SK-N-MC (cell line): ENCODE measurements around the gene OR2T3.
"Not testable (repeated sequence)": the region's sequence is repeated elsewhere in the genome, so short reads cannot be mapped to it uniquely, and the experiment has no call there.

ENCODE experiments used
- DNase-seq: peaks from one replicate; pipeline ENCODE4 v3.0.0-alpha.2; 2011; ENCODE audit warnings: low read depth, low spot score
- H3K27ac ChIP-seq: fragments of 200-600 bp; sonication (generic); 2 replicates; pipeline ENCODE4 v1.5.1; 2016; ENCODE audit warnings: mixed run types
- H3K36me3 ChIP-seq: fragments of 200-600 bp; sonication (generic); 2 replicates; pipeline ENCODE4 v1.6.1; 2017; ENCODE audit warnings: antibody characterized with exemption, low read length, mixed read lengths; ENCODE audit not compliant: insufficient read depth
- H3K4me3 ChIP-seq: fragments of 200-600 bp; sonication (generic); 2 replicates; pipeline ENCODE4 v1.5.1; 2016
- H3K9ac ChIP-seq: fragments of 200-600 bp; sonication (generic); 2 replicates; pipeline ENCODE4 v1.8.0; 2017; ENCODE audit warnings: mixed run types, mixed read lengths; ENCODE audit not compliant: insufficient read length
- H3K9me3 ChIP-seq: fragments of 200-600 bp; sonication (generic); 2 replicates; pipeline ENCODE4 v1.6.1; 2017; ENCODE audit warnings: low read depth, mild to moderate bottlenecking, antibody characterized with exemption, low read length, moderate library complexity, mixed read lengths

The OR2T3 gene, protein sequence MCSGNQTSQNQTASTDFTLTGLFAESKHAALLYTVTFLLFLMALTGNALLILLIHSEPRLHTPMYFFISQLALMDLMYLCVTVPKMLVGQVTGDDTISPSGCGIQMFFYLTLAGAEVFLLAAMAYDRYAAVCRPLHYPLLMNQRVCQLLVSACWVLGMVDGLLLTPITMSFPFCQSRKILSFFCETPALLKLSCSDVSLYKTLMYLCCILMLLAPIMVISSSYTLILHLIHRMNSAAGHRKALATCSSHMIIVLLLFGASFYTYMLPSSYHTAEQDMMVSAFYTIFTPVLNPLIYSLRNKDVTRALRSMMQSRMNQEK

DNA sequence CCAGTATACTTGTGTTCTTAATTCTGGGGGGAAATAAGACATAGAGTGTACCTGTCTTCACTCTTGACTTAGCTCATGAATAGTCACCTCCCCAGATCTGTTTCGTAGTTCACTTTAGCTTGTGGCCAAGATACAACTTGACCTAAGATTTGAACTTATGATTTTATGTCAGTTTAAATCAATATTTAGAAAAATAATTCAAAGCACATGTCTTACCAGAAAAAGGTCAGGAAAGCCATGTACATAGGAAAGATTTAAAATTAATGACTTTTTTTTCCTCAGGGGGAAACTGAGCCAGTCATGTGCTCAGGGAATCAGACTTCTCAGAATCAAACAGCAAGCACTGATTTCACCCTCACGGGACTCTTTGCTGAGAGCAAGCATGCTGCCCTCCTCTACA, at the start of gene OR2T3:
Gene OR2T3 (plus strand): TSS at position 301 of the 400 bp plus-strand sequence. CDS start 0 bp downstream, at position 301.
- not testable (repeated sequence) for H3K4me3 ChIP-seq, H3K27ac ChIP-seq, H3K36me3 ChIP-seq, DNase-seq, H3K9ac ChIP-seq, H3K9me3 ChIP-seq

- DNase-seq, H3K9ac ChIP-seq, H3K4me3 ChIP-seq, H3K27ac ChIP-seq, H3K36me3 ChIP-seq, H3K9me3 ChIP-seq: not testable (repeated sequence)
These were observed 45.5 kb upstream of the OR2T3 start for GRCh38 chr1:248427526-248428191.

GRCh38 chr1:248428192-248428533, 45.0 kb upstream of the OR2T3 start:
- H3K36me3 ChIP-seq, H3K9me3 ChIP-seq, H3K27ac ChIP-seq, H3K9ac ChIP-seq, H3K4me3 ChIP-seq, DNase-seq: not testable (repeated sequence)

- not testable (repeated sequence) for H3K27ac ChIP-seq, H3K9ac ChIP-seq, DNase-seq, H3K36me3 ChIP-seq, H3K9me3 ChIP-seq, H3K4me3 ChIP-seq
These were observed 41.5 kb upstream of the OR2T3 start for GRCh38 chr1:248431683-248432082.

DNA sequence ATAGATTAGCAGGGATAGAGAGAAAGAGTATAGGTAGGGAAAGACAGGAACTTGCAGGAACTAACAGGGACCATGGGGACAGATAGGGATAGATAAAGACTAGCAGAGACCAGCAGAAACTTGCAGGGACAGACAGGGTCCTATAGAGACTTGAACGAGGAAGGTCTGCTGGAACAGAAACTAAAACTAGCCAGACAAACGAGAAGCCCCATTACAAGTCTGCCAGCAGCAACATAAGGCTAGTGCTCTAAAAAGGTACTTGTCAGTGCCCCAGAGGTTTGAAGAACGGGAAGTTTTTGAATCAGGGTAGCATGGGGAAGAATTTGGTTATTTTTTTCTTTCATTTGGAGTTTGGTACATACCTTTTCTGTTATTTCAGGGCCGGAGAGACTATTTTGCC, 41.0 kb upstream of the OR2T3 start:
- H3K36me3 ChIP-seq, DNase-seq, H3K4me3 ChIP-seq, H3K9ac ChIP-seq, H3K9me3 ChIP-seq, H3K27ac ChIP-seq: not testable (repeated sequence)

DNA sequence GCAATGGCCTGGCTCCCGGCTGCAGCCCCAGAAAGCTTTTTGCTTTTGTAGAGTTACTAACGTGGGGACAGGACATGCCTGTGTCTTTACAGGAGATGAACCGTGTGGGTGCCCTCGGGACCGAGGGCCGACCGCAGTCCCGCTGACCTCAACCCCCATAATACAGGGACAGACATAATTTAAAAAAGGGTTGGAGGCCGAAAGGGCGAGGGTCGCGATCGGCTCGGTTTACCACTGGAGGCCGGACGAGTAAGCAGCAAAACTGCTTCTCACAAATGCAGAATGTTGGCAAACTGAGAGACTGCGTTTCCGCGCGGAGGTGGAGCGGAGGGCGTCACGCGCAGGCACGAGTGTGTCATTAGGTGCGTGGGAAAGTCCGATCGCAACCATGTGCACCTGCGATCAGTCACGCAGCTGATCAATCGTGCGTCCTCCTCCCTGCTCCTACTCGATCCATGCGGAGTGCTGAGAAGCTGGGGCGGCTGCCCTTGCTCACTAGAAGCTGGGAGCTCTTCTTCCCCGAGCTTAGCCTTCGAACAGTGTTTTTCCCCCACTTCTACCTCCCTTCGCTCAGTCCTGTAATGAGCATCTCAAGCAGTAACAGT, 39.2 kb upstream of the OR2T3 start:
- not testable (repeated sequence) for H3K27ac ChIP-seq, H3K9ac ChIP-seq, H3K4me3 ChIP-seq, H3K9me3 ChIP-seq, DNase-seq, H3K36me3 ChIP-seq

DNA sequence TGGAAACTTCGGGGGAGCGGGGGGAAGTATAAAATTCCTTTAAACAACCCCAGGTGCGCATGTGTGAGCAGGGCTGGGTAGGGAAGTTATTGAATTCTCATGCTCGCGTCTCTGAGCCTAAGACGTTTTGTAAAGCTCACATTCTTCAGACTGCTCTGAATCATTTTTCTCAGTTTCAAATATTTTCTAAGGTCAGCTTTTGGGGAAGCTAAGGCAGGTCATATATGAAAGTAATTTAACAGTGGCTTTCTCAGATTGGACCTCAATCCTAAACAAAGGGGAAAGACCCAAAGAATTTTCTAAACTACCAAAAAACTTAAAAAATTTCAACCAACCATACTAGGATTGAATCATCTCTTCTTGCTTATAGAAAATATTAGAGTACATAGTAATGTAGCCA, 38.2 kb upstream of the OR2T3 start:
- H3K4me3 ChIP-seq, H3K36me3 ChIP-seq, DNase-seq, H3K9me3 ChIP-seq, H3K27ac ChIP-seq, H3K9ac ChIP-seq: not testable (repeated sequence)

DNA sequence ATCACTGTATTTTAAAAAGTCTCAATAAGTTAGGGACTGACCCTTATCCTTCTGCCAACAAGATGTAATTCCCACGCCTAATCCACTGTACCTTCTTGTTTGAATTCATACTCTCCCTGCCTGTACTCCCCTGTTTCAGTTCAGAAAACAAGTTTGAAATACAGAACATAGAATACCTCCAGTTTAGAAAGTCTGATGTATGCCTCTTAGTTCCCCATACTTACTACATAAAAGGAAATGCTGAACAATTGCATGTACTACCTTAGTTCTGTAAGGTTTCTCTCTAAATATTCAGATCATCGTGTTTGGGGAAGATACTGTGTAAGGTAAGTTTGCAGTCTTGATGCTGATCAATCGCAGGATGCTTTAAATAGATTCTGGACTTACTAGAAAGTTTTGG, 36.8 kb upstream of the OR2T3 start:
- H3K27ac ChIP-seq, H3K9ac ChIP-seq, H3K36me3 ChIP-seq, H3K4me3 ChIP-seq, DNase-seq, H3K9me3 ChIP-seq: not testable (repeated sequence)

DNA sequence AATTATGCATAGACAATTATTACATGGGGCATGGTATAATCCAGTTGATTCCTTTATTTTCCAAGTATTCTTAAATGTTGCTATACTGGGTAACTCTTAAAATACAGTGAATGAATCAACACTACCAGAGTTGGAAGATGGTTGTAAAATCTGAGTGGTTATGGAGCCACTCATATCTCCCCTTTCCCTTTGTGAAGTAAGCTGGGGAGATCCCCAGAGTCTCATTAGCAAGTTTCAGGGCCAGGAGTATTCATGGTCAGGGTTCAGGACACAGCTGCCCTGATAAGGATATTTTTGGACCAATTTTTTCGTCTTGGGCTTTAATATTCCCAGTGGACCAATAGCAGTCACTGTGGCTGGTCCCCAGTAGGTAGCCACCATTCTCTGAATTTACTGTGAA, 34.5 kb upstream of the OR2T3 start:
- not testable (repeated sequence) for H3K9ac ChIP-seq, DNase-seq, H3K27ac ChIP-seq, H3K4me3 ChIP-seq, H3K9me3 ChIP-seq, H3K36me3 ChIP-seq

DNA sequence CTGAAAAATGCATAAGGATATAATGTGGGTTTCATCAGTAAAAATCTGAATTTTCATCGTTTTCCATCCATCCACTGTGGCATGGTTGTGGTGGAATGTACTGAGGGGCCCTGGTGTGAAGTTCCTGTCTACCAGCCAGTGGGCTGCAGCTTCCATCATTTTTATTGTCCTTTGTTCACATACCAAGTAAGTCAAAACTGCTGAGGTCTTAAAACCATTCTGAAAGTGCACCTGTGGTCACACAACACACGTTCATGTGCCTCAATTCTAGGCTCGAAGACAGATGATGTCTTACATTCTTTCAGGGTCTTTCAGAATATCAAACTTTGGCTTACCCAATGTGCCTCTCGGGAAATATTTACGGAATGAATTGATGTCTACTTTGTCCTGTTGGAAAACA, 33.9 kb upstream of the OR2T3 start:
- not testable (repeated sequence) for H3K9me3 ChIP-seq, H3K36me3 ChIP-seq, H3K4me3 ChIP-seq, H3K9ac ChIP-seq, DNase-seq, H3K27ac ChIP-seq

DNA sequence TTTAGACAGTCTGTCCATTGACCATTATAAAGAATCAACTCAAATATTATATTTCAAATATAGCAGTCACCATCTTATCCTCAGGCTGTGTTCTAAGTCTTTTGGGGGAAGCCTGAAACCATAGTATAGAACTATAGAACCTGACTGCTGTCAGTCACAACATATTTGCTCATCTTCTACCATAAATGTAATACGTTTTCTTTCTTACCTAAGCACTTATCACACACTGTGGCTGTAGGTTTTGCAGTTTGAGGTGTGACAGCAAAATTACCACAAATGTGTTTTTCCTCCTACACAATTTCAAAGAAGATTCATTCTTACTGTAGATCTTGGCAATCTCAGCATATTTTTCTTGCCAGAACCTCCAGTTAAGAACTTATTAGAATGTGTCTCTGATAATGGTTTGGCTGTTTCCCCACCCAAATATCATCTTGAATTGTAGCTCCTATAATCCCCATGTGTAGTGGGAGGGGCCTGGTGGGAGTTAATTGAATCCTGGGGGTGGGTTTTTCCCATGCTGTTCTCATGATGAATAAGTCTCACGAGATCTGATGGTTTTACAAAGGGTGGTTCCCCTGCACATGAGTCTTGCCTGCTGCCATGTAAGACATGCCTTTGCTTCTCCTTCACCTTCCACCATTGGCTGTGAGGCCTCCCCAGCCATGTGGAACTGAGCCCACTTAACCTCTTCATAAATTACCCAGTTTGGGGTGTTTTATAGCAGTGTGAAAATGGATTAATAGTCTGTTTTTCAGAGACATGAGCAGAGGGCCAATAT, 30.5 kb upstream of the OR2T3 start:
- not testable (repeated sequence) for H3K9me3 ChIP-seq, H3K27ac ChIP-seq, H3K36me3 ChIP-seq, H3K9ac ChIP-seq, DNase-seq, H3K4me3 ChIP-seq

- DNase-seq, H3K27ac ChIP-seq, H3K4me3 ChIP-seq, H3K9ac ChIP-seq, H3K9me3 ChIP-seq, H3K36me3 ChIP-seq: not testable (repeated sequence)
These were observed 28.5 kb upstream of the OR2T3 start for GRCh38 chr1:248444603-248445002.

DNA sequence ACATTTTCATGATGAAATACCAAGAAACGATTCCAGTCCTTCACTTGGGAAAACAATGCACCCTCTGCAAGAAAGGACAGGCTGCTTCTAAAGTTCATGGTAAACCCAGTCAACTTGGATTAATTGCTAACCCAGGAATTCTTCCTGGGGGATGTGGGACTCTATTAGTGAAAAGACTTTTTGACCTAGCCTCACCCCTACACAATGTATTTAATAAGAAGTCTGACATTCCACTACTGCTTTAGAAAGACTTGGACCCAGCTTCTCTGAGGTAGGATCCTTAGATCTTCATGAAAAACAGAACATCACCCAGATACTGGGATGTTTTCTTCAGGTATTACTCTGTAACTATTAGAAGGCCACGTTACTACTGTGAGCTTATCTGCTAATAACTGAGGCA, 27.8 kb upstream of the OR2T3 start, which contains the start of gene OR2T2:
Gene OR2T2 (plus strand): TSS at position 239 of the 400 bp plus-strand sequence. CDS start 7,161 bp downstream, outside the sequence.
- not testable (repeated sequence) for H3K9me3 ChIP-seq, H3K27ac ChIP-seq, H3K4me3 ChIP-seq, H3K9ac ChIP-seq, H3K36me3 ChIP-seq, DNase-seq

DNA sequence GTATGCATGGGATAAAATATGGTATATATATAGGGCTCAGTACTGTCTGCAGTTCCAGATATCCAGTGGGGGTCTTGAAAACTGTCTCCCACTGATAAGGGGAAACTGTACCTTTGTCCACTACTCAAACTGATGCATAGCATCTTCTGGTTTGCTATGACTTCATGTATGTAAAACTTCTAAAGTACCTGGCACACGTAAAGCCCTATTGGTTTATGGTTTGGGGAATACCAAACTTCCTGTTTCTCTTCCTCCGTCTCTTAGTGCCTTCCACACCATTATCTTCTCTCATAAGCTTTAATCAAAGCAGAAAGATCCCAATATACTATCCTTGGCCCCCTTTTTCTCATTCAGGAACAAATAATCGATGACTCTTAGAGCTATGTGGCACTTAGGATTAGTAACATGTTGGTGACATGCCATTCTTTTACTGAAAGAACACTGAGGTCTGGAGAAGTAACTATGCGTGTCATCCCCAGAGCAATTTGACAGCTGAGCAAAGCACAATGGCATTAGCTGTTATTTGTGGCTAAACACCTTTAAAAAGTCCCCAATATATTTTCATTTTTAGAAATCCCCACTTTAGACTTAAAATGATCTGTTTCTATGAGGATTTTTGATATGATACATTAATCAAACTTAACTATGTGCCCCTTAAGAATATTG, 24.6 kb upstream of the OR2T3 start:
- not testable (repeated sequence) for H3K4me3 ChIP-seq, H3K9ac ChIP-seq, H3K27ac ChIP-seq, H3K36me3 ChIP-seq, DNase-seq, H3K9me3 ChIP-seq
